Glutamatergic neuron (in vitro differentiated cells): ENCODE measurements around the gene CIC. TPM values are rescaled to one million over a fixed set of nuclear protein-coding genes. Genes with fewer than 3 reads are reported as not detected.

Experiments
- DNase-seq: peaks from one replicate; pipeline ENCODE4 v3.0.0; 2022
- H3K27ac Mint-ChIP-seq: one replicate; pipeline ENCODE4 v1.8.0; 2020; ENCODE audit warnings: mild to moderate bottlenecking, mixed read lengths, inconsistent platforms; ENCODE audit not compliant: unreplicated experiment
- H3K27me3 Mint-ChIP-seq: one replicate; pipeline ENCODE4 v1.8.0; 2020; ENCODE audit warnings: mild to moderate bottlenecking, moderate library complexity, mixed read lengths, inconsistent platforms; ENCODE audit not compliant: unreplicated experiment
- H3K36me3 Mint-ChIP-seq: one replicate; pipeline ENCODE4 v1.8.0; 2020; ENCODE audit warnings: mild to moderate bottlenecking, mixed read lengths, inconsistent platforms; ENCODE audit not compliant: unreplicated experiment
- H3K4me1 Mint-ChIP-seq: one replicate; pipeline ENCODE4 v1.8.0; 2020; ENCODE audit warnings: mild to moderate bottlenecking, low read depth, mixed read lengths, inconsistent platforms; ENCODE audit not compliant: unreplicated experiment
- H3K4me3 Mint-ChIP-seq: one replicate; pipeline ENCODE4 v1.8.0; 2020; ENCODE audit warnings: mild to moderate bottlenecking, mixed read lengths, inconsistent platforms; ENCODE audit not compliant: unreplicated experiment
- H3K9me3 Mint-ChIP-seq: one replicate; pipeline ENCODE4 v1.8.0; 2020; ENCODE audit warnings: mild to moderate bottlenecking, moderate library complexity, mixed read lengths, inconsistent platforms; ENCODE audit not compliant: unreplicated experiment
- CTCF ChIP-seq: fragments of 200-600 bp; sonication (generic); IDR thresholded peaks from one replicate; pipeline ENCODE4 v1.5.0; 2021; ENCODE audit not compliant: partially characterized antibody, unreplicated experiment
- total RNA-seq: library from RNA; stranded (reverse); fragmentation: NEBNext Ultra II Directional; extraction: Animal tissue kit (Norgen Biotek cat#: 25700); gene quantifications from one replicate; pipeline ENCODE4 v1.2.1, GENCODE V29; 2021; ENCODE audit not compliant: unreplicated experiment

Gene CIC
- total RNA-seq, 1 donor from 2014 or later, result 150 TPM

DNA sequence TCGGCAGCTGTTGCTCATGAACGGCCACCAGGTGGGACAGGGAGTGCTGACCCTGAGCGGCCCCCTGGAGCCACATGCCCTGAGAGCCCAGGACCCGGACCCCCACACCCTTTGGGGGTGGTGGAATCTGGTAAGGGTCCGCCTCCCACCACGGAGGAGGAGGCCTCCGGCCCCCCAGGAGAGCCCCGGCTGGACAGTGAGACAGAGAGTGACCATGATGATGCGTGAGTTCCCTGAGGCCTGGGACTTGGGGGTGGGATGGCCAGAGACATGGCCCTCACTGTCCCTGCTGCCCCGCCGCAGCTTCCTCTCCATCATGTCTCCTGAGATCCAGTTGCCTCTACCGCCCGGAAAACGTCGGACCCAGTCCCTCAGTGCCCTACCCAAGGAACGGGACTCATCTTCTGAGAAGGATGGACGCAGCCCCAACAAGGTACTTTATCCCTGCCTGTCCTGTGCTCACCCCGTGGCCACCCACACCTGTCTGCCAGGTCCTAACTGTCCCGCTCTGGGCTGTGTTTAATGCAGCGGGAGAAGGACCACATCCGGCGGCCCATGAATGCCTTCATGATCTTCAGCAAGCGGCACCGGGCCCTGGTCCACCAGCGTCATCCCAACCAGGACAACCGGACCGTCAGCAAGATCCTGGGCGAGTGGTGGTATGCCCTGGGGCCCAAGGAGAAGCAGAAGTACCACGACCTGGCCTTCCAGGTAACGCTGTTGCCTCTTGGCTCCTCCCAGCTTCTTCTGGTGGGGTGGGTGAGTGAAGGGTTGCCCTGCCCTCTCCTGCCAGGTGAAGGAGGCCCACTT lies 18.2 kb downstream of the CIC start:
- no peak for DNase-seq
- H3K9me3 Mint-ChIP-seq, result peaks cover 13% of the 10 kb centered on the region
- peaks cover 4% of the 10 kb centered on the region for H3K36me3 Mint-ChIP-seq
- peaks cover 13% of the 10 kb centered on the region for H3K4me1 Mint-ChIP-seq
- H3K27me3 Mint-ChIP-seq, result peaks cover 14% of the 10 kb centered on the region
- H3K4me3 Mint-ChIP-seq, result no peak overlapping the region
- TF ChIP-seq CTCF, result no peak
- no peak overlapping the region for H3K27ac Mint-ChIP-seq

- H3K27ac Mint-ChIP-seq, result no peak overlapping the region
- H3K36me3 Mint-ChIP-seq, result peaks cover 4% of the 10 kb centered on the region
- no peak for TF ChIP-seq CTCF
- peaks cover 10% of the 10 kb centered on the region for H3K9me3 Mint-ChIP-seq
- peaks cover 11% of the 10 kb centered on the region for H3K27me3 Mint-ChIP-seq
- no peak for DNase-seq
- no peak overlapping the region for H3K4me3 Mint-ChIP-seq
- H3K4me1 Mint-ChIP-seq, result peaks cover 9% of the 10 kb centered on the region
Measured at GRCh38 chr19:42287827-42288107, 18.7 kb downstream of the CIC start.

DNA sequence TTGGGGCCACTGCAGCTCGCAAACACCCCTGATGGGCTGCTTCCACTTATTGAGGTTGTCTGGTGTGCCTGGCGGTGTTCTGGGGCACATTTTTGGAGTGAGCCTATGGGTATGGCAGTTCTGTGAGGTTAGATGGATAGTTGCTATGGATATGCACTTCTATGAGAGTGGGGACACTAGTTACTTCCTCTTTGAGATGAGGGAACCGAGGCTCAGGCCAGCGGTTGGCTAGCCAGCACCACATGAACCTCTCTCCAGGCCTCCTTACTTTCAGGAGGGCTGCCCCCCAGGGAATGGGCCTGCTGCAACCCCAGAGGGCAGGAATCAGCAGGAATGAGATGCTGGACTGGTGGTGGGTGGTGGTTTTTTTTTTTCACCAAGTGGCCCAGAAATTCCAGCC lies 19.3 kb downstream of the CIC start:
- Mint-ChIP-seq H3K4me1 (peaks cover 11% of the 10 kb centered on the region), H3K27ac (no peak overlapping the region), H3K36me3 (peaks cover 4% of the 10 kb centered on the region), H3K27me3 (peaks cover 11% of the 10 kb centered on the region), H3K4me3 (no peak overlapping the region), H3K9me3 (peaks cover 12% of the 10 kb centered on the region)
- TF ChIP-seq CTCF, result no peak
- no peak for DNase-seq

DNA sequence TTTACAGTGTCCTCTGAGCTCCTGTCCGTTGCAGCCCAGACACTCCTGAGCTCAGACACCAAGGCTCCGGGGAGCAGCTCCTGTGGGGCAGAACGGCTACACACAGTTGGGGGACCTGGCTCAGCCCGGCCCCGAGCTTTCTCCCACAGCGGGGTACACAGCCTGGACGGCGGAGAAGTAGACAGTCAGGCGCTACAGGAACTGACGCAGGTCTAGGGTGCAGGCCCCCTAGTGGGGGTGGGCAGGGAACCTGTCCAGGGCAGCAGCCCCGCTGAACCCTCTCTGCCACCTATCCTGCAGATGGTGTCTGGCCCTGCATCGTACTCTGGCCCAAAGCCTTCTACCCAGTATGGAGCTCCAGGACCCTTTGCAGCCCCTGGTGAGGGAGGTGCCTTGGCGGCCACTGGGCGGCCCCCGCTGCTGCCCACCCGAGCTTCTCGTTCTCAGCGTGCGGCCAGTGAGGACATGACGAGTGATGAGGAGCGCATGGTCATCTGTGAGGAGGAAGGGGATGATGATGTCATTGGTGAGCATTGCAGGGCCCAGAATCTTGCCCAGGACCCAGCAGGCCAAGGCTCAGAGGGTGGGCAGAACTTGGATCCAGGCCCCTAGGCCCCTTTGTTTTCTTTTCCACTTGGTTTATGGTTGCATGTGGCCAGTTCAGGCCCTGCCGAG lies 20.0 kb downstream of the CIC start:
- Mint-ChIP-seq H3K27me3 (peaks cover 11% of the 10 kb centered on the region), H3K4me3 (no peak overlapping the region), H3K36me3 (peaks cover 4% of the 10 kb centered on the region), H3K27ac (no peak overlapping the region), H3K9me3 (peaks cover 12% of the 10 kb centered on the region), H3K4me1 (peaks cover 11% of the 10 kb centered on the region)
- peak; percentile 10 for TF ChIP-seq CTCF
- DNase-seq, result no peak

DNA sequence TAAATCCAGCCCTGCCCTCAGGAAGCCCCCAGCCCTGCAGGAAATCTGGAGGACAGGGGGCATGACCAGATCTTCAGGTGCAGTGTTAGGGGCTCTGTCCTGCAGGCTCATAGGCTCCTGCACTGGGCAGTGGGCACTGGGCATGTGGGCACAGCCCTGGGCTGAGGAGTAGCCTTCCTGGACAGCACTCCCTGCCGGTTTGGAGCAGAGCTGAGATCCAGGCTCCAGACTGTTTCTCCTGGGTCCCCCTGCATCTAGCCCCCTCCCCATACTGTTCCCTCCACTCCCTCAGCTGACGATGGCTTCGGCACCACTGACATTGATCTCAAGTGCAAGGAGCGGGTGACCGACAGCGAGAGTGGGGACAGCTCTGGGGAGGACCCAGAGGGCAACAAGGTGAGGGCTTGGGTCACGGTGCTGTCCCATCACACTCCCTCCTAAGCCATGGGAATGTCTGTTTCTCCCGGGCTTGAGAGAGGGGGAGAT lies 20.5 kb downstream of the CIC start:
- TF ChIP-seq CTCF, result no peak
- no peak for DNase-seq
- Mint-ChIP-seq H3K27ac (no peak overlapping the region), H3K4me3 (no peak overlapping the region), H3K9me3 (peaks cover 12% of the 10 kb centered on the region), H3K36me3 (peaks cover 4% of the 10 kb centered on the region), H3K4me1 (peaks cover 11% of the 10 kb centered on the region), H3K27me3 (peaks cover 11% of the 10 kb centered on the region)
